DOHH2 (cell line): Measurements from ENCODE around the gene ANKRD33B.

Experiments used
- H3F3A ChIP-seq: fragments of 200-600 bp; sonication (generic), shearing (Covaris generic); 2 replicates; pipeline ENCODE4 v1.6.0; 2016; ENCODE audit warnings: antibody characterized with exemption, mild to moderate bottlenecking; ENCODE audit not compliant: control insufficient read depth, insufficient read depth
- H3K27ac ChIP-seq: fragments of 200-600 bp; sonication (generic); 2 replicates; pipeline ENCODE4 v1.5.1; 2014; ENCODE audit warnings: low read depth, mild to moderate bottlenecking, low read length, moderate library complexity
- H3K27me3 ChIP-seq: fragments of 200-600 bp; sonication (generic); 2 replicates; pipeline ENCODE4 v1.6.1; 2014; ENCODE audit warnings: mild to moderate bottlenecking, low read length, mixed read lengths; ENCODE audit not compliant: control insufficient read depth
- H3K36me3 ChIP-seq: fragments of 200-600 bp; sonication (generic); 2 replicates; pipeline ENCODE4 v1.6.1; 2014; ENCODE audit warnings: mild to moderate bottlenecking, low read length, moderate library complexity, mixed read lengths; ENCODE audit not compliant: control insufficient read depth
- H3K4me1 ChIP-seq: fragments of 200-600 bp; sonication (generic); 2 replicates; pipeline ENCODE4 v1.6.1; 2014; ENCODE audit warnings: mild to moderate bottlenecking, low read length, mixed read lengths; ENCODE audit not compliant: control insufficient read depth
- H3K4me2 ChIP-seq: fragments of 200-600 bp; sonication (generic); 2 replicates; pipeline ENCODE4 v1.6.0; 2014; ENCODE audit warnings: mild to moderate bottlenecking, low read length, moderate library complexity
- H3K4me3 ChIP-seq: fragments of 200-600 bp; sonication (generic); 2 replicates; pipeline ENCODE4 v1.5.1; 2014; ENCODE audit warnings: mild to moderate bottlenecking, low read length, mixed read lengths
- H3K79me2 ChIP-seq: fragments of 200-600 bp; sonication (generic); 2 replicates; pipeline ENCODE4 v1.6.1; 2014; ENCODE audit warnings: mild to moderate bottlenecking, low read length, mixed read lengths; ENCODE audit not compliant: control insufficient read depth
- H3K9me2 ChIP-seq: fragments of 200-600 bp; sonication (generic); replicated peaks from 2 replicates; pipeline ENCODE4 v1.6.1; 2014; ENCODE audit warnings: mild to moderate bottlenecking, low read length, mixed read lengths; ENCODE audit not compliant: control insufficient read depth
- H3K9me3 ChIP-seq: fragments of 200-600 bp; sonication (generic); 2 replicates; pipeline ENCODE4 v1.6.1; 2014; ENCODE audit warnings: antibody characterized with exemption, low read length, mixed read lengths; ENCODE audit not compliant: control insufficient read depth, insufficient read depth
- H4K20me1 ChIP-seq: fragments of 200-600 bp; sonication (generic); 2 replicates; pipeline ENCODE4 v1.6.0; 2014; ENCODE audit warnings: low read depth, mild to moderate bottlenecking, antibody characterized with exemption, low read length, moderate library complexity; ENCODE audit not compliant: control insufficient read depth, insufficient read depth
- CTCF ChIP-seq: fragments of 200-600 bp; sonication (generic); IDR thresholded peaks from one replicate; pipeline ENCODE4 v1.5.1; 2014; ENCODE audit warnings: antibody characterized with exemption, mild to moderate bottlenecking, low read depth, low read length; ENCODE audit not compliant: poor library complexity, severe bottlenecking
- EZH2phosphoT487 ChIP-seq: fragments of 200-600 bp; sonication (generic); IDR thresholded peaks from 2 replicates; pipeline ENCODE4 v1.6.1; 2017; ENCODE audit warnings: borderline replicate concordance, mild to moderate bottlenecking, antibody characterized with exemption, low read length, moderate library complexity, mixed read lengths

ANKRD33B gene

GRCh38 chr5:10555277-10555684 is 8.6 kb upstream of the ANKRD33B start:
- Histone ChIP-seq H3K9me3 (no peaks in the 10 kb centered on the region), H3K79me2 (no peaks in the 10 kb centered on the region), H3F3A (no peaks in the 10 kb centered on the region), H3K9me2 (no peaks in the 10 kb centered on the region), H3K36me3 (no peaks in the 10 kb centered on the region), H3K27me3 (peaks cover 25% of the 10 kb centered on the region), H3K4me1 (peaks cover 42% of the 10 kb centered on the region), H3K27ac (no peak overlapping the region), H3K4me3 (no peak overlapping the region), H4K20me1 (no peaks in the 10 kb centered on the region), H3K4me2 (no peak overlapping the region)
- no peak for TF ChIP-seq EZH2phosphoT487
- no peak for TF ChIP-seq CTCF

DNA sequence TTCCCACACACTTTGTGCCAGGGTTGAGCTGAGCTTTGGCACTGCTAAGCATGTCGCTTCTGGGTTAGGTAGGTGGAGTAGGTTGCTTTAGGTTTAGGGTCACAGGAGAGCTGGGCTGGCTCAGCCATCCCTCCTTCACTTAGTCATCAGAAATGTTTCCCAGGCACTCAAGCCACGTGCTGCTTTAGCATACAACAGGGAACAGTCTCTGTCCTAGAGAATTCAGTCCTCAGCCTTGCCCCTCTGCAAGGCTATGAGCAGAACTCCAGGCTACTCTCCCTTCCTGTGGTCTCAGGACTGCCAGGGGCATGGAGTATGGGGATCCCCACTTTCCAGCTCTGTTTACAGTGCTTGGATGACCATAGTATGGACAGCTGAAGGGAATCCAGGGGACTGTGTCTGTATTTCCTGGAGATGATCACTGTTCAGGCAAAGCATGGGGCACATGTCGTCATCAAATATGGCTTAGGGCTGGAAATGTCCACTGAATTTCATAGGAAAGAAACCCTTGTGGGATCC is 7.5 kb upstream of the ANKRD33B start:
- Histone ChIP-seq H3F3A (peaks cover 5% of the 10 kb centered on the region), H3K36me3 (no peaks in the 10 kb centered on the region), H3K27me3 (peaks cover 35% of the 10 kb centered on the region), H3K9me2 (no peaks in the 10 kb centered on the region), H3K79me2 (no peaks in the 10 kb centered on the region), H3K27ac (no peak overlapping the region), H3K4me1 (peaks cover 47% of the 10 kb centered on the region), H4K20me1 (no peaks in the 10 kb centered on the region), H3K4me3 (no peak overlapping the region), H3K9me3 (no peaks in the 10 kb centered on the region), H3K4me2 (peak overlapping the region; percentile 57)
- TF ChIP-seq EZH2phosphoT487: no peak

DNA sequence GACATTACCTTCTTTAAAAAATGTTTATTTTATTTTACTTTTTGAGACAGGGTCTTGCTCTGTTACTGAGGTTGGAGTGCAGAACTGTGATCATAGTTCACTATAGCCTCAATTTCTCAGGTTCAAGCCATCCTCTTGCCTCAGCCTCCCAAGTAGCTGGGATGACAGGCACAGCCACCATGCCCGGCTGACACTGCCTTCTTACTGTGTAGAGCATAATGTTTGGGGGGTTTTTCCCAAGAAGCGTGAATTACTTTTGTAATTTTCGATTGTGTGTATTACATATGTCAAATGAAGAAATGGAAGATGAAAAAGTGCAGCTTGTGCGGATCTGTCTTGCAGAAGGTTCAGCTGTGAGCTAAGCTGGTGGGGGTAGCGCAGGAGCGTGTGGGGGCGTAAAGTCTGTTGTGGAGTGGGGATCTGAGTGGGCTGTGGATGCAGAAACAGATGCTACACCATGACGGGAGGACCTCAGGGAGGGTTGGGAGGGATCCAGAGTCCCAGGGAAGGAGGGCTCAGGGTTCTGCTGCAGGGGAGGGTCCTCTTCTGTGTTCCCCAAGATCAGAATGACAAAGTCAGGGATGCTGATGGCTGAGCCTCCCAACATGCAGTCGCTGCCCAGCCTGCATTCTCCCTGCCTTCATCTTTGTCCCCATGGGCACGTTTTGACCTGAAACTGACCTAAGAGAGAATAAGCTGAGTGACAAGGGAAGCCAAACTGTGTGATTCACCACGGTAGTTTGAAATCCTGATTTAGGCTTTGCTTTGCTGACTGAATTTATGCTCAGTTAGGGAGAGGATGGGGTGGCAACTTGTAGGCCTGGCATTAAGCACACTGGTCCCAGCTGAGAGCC is 6.8 kb upstream of the ANKRD33B start:
- Histone ChIP-seq H3K27ac (no peak overlapping the region), H3K4me1 (peaks cover 54% of the 10 kb centered on the region), H4K20me1 (no peaks in the 10 kb centered on the region), H3K27me3 (peaks cover 40% of the 10 kb centered on the region), H3K9me3 (no peaks in the 10 kb centered on the region), H3K4me2 (peak overlapping the region; percentile 57), H3K79me2 (no peaks in the 10 kb centered on the region), H3K4me3 (peak overlapping the region; percentile 14; the same call in 1 of the 2 replicates), H3K9me2 (no peaks in the 10 kb centered on the region), H3F3A (peaks cover 10% of the 10 kb centered on the region), H3K36me3 (no peaks in the 10 kb centered on the region)
- TF ChIP-seq CTCF (no peak), EZH2phosphoT487 (no peak)

DNA sequence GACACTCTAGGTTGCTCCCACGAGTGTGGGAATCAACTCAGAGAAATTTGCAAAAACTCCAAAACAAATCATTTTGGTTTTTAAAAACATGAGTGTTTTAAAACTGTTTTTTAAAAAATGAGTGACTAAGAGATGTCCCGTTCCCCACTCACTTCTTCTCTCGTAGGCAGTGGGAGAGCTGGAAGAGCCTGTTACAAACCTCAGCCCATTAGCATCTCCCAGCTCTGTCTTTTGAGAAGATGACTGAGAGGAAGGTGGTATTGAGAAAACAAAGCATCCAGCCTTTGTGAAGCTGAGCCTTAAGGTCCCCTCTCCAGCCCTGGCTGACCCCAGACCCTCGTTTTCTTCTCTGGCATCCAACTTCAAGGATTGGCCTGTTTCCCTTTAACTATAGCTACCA is 4.7 kb upstream of the ANKRD33B start:
- H3K9me2 ChIP-seq: no peaks in the 10 kb centered on the region

More for the DNA sequence above, 4.7 kb upstream of the ANKRD33B start:
- H3K27ac ChIP-seq: no peak overlapping the region
- H3K9me3 ChIP-seq: no peaks in the 10 kb centered on the region
- peaks cover 12% of the 10 kb centered on the region for H3F3A ChIP-seq
- no peaks in the 10 kb centered on the region for H3K79me2 ChIP-seq
- H4K20me1 ChIP-seq: no peaks in the 10 kb centered on the region
- no peaks in the 10 kb centered on the region for H3K36me3 ChIP-seq
- H3K4me2 ChIP-seq: no peak overlapping the region
- no peak overlapping the region for H3K4me3 ChIP-seq
- TF ChIP-seq EZH2phosphoT487: no peak
- TF ChIP-seq CTCF: no peak
- peaks cover 54% of the 10 kb centered on the region for H3K4me1 ChIP-seq
- peaks cover 53% of the 10 kb centered on the region for H3K27me3 ChIP-seq
